GDM1 (cell line): ENCODE data around the gene DLL4.

Experiments used
- DNase-seq: peaks from one replicate; lab custom pipeline; 2025; lab: John Stamatoyannopoulos, UW

The DLL4 gene

GRCh38 chr15:40928821-40929659 is at the start of gene DLL4:
Gene DLL4 (plus strand): TSS chr15:40929340. CDS start chr15:40929669, 329 bp downstream.
- DNase-seq: no peak

GRCh38 chr15:40879609-40880008 is 49.5 kb upstream of the DLL4 start:
- no peak for DNase-seq

- DNase-seq: no peak
Observed at GRCh38 chr15:40881351-40881750, 47.8 kb upstream of the DLL4 start.

DNA sequence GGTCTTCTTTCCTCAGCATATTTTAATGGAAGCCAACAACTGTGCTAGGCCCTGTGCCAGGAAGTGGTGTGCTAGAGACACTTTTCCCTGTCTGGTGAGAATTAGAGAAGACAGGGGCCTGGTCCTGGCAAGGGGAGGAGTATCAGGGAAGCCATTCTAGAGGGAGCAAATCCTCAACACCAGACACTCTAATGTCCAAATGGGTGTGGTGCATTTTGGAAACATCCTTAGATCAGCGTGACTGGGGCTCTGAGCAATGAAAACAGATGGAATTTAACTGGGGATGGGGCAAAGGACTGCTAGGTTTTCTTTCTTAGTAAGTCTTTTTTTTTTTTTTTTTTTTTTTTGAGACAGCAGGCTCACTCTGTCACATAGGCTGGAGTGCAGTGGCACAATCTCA is 42.6 kb upstream of the DLL4 start:
- no peak for DNase-seq

DNA sequence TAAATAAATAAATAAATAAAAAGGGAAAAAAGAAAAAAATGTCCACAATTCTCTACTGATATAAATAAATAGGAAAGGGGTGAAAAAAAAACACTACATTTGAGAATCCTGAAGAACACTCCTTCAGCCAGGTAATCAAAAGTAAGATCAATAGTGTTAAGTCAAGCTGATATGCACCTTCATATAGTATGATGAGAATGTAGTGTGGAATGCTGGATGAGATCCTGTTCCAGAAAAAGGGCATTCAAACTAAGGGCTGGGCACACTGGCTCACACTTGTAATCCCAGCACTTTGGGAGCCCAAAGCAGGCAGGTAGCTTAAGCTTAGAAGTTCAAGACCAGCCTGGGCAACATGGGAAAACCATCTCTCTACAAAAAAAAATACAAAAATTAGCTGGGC is 40.0 kb upstream of the DLL4 start:
- no peak for DNase-seq

- no peak for DNase-seq
Observed at GRCh38 chr15:40891138-40891537, 38.0 kb upstream of the DLL4 start.

- DNase-seq: no peak
Observed at GRCh38 chr15:40891810-40892446, 37.2 kb upstream of the DLL4 start.

DNA sequence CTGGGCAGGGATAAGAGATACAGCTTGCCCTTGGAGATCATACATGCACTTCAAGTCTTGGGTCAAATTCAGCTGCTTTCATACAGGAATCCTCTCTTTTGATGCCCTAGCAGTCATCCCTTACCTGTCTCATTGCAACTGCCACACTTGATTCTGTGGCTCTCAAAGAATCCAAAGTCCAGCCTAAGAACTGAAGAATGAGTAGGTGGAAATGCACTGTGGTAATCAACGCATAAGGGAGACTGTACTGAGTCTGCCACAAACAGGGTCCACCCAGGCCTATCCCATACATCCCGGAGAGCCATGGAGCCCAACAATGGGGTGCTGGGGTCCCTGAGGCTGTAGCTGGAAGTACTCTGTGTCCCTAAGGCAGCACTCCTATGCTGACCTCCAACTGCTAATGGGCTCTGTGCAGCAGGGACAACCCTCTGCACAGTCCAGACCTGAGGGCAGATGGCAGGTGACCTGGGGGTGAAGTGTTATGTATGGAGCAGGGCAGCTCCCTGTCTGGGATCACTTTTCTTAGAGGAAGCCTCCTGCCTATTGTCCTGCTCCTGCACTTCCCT is 36.6 kb upstream of the DLL4 start:
- DNase-seq: no peak

DNA sequence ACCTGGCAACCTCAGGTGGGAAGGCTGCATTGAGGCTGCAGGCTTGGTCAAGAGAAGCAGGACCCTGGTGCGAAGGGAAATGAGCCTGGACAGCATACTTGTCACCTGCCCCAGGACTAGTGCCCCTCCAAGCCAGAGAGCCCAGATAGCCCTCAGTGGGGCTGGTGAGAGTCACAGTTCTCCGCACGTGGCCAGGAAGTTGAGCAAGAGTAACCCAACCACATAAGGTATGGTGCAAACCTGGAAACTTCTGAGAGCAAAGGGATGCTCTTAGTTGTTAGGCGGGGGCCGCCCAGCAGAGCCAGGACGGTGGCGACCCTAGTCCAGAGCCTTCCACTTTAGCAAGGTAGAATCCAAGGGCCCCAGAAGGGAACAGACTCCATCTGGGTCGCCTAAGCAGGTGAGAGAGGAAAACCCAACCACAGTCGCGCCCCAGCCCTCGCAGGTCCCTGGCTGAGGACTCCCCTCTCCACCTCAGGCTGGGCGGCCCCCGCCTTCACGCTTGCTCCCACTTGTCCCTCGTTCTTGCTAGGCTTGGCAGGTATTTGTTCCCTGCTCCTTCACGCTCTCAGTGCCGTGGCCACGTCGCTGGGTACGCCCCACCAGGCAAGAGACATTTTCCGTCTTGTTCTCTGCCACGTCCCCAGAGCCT is 36.0 kb upstream of the DLL4 start:
- DNase-seq: no peak

GRCh38 chr15:40893733-40894680 is 35.1 kb upstream of the DLL4 start, which contains the start of gene VPS18:
Gene VPS18 (plus strand): TSS chr15:40894450. CDS start chr15:40894769, 319 bp downstream.
- DNase-seq: peak; percentile 94

GRCh38 chr15:40894681-40895448 is 34.3 kb upstream of the DLL4 start:
- peak; percentile 14 for DNase-seq

DNA sequence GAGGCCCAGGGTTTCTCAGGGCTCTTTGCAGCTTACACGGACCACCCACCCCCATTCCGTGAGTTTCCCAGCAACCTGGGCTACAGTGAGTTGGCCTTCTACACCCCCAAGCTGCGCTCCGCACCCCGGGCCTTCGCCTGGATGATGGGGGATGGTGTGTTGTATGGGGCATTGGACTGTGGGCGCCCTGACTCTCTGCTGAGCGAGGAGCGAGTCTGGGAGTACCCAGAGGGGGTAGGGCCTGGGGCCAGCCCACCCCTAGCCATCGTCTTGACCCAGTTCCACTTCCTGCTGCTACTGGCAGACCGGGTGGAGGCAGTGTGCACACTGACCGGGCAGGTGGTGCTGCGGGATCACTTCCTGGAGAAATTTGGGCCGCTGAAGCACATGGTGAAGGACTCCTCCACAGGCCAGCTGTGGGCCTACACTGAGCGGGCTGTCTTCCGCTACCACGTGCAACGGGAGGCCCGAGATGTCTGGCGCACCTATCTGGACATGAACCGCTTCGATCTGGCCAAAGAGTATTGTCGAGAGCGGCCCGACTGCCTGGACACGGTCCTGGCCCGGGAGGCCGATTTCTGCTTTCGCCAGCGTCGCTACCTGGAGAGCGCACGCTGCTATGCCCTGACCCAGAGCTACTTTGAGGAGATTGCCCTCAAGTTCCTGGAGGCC is 29.5 kb upstream of the DLL4 start:
- DNase-seq: no peak

DNA sequence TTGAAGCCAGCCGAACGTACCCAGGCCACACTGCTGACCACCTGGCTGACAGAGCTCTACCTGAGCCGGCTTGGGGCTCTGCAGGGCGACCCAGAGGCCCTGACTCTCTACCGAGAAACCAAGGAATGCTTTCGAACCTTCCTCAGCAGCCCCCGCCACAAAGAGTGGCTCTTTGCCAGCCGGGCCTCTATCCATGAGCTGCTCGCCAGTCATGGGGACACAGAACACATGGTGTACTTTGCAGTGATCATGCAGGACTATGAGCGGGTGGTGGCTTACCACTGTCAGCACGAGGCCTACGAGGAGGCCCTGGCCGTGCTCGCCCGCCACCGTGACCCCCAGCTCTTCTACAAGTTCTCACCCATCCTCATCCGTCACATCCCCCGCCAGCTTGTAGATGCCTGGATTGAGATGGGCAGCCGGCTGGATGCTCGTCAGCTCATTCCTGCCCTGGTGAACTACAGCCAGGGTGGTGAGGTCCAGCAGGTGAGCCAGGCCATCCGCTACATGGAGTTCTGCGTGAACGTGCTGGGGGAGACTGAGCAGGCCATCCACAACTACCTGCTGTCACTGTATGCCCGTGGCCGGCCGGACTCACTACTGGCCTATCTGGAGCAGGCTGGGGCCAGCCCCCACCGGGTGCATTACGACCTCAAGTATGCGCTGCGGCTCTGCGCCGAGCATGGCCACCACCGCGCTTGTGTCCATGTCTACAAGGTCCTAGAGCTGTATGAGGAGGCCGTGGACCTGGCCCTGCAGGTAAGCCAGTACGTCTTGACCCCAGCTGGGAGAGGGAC is 28.7 kb upstream of the DLL4 start:
- no peak for DNase-seq

GRCh38 chr15:40901053-40901443 is 28.1 kb upstream of the DLL4 start:
- DNase-seq: no peak

- DNase-seq: peak; percentile 42
Observed at GRCh38 chr15:40902605-40903561, 26.3 kb upstream of the DLL4 start.

DNA sequence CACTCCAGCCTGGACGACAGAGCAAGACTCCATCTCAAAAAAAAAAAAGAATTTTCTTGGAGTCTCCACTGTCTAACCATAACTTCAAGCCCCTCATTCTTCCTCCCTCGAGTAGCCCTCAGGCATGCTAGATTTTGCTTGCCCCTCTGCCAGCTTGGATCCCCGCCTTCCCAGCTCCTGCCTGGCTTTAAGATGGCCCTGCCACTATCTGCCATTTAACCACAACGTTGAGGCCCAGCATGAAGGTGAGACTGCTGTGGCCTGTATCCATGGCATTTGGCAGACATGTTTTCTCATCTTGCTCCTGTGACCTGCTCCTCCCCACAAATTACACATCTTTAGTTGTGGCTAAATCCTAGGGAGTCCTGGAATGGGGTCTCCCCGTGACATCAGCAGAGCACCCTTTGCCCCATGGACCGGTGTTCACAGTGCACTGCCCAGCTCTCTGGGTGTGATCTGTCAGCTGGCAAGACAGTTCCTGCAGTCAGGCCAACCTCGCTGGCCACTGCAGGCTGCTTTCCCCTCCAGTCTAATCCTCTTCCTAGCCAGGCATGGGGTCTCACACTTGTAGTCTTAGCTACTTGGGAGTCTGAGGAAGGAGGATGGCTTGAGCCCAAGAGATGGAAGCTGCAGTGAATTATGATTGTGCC is 24.5 kb upstream of the DLL4 start:
- no peak for DNase-seq
